WTC11 (cell line): Measurements from ENCODE around the gene OR11H6.

Experiments used
- E2F1 ChIP-seq: sonication (generic); formaldehyde crosslinking; IDR thresholded peaks from 2 replicates; pipeline ENCODE4 v1.8.0; 2022; ENCODE audit warnings: mild to moderate bottlenecking, missing genetic modification reagents
- ETV6 ChIP-seq: sonication (generic); formaldehyde crosslinking; IDR thresholded peaks from 2 replicates; pipeline ENCODE4 v1.8.1; 2022; ENCODE audit warnings: mild to moderate bottlenecking, missing genetic modification reagents
- FOXP4 ChIP-seq: sonication (generic); formaldehyde crosslinking; IDR thresholded peaks from 2 replicates; pipeline ENCODE4 v1.8.0; 2022; ENCODE audit warnings: mild to moderate bottlenecking, missing genetic modification reagents
- NR1H2 ChIP-seq: sonication (generic); formaldehyde crosslinking; IDR thresholded peaks from 2 replicates; pipeline ENCODE4 v1.9.0; 2021; ENCODE audit warnings: mild to moderate bottlenecking, moderate library complexity, missing genetic modification reagents
- TF ChIP-seq, protein P1 (sequence below): fragments of 200-600 bp; IDR thresholded peaks from 2 replicates; pipeline ENCODE4 v1.8.0; 2022; ENCODE audit warnings: antibody characterized with exemption
- TF ChIP-seq, protein P2 (sequence below): sonication (generic); formaldehyde crosslinking; IDR thresholded peaks from 2 replicates; pipeline ENCODE4 v1.8.1; 2023; ENCODE audit warnings: mild to moderate bottlenecking, missing genetic modification reagents, moderate library complexity

- TF ChIP-seq, protein P1, sequence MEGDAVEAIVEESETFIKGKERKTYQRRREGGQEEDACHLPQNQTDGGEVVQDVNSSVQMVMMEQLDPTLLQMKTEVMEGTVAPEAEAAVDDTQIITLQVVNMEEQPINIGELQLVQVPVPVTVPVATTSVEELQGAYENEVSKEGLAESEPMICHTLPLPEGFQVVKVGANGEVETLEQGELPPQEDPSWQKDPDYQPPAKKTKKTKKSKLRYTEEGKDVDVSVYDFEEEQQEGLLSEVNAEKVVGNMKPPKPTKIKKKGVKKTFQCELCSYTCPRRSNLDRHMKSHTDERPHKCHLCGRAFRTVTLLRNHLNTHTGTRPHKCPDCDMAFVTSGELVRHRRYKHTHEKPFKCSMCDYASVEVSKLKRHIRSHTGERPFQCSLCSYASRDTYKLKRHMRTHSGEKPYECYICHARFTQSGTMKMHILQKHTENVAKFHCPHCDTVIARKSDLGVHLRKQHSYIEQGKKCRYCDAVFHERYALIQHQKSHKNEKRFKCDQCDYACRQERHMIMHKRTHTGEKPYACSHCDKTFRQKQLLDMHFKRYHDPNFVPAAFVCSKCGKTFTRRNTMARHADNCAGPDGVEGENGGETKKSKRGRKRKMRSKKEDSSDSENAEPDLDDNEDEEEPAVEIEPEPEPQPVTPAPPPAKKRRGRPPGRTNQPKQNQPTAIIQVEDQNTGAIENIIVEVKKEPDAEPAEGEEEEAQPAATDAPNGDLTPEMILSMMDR, result no peak
- TF ChIP-seq E2F1 (no peak), NR1H2 (CRISPR knock-in tag) (no peak), FOXP4 (CRISPR knock-in tag) (no peak), ETV6 (no peak)
- TF ChIP-seq, protein P2, sequence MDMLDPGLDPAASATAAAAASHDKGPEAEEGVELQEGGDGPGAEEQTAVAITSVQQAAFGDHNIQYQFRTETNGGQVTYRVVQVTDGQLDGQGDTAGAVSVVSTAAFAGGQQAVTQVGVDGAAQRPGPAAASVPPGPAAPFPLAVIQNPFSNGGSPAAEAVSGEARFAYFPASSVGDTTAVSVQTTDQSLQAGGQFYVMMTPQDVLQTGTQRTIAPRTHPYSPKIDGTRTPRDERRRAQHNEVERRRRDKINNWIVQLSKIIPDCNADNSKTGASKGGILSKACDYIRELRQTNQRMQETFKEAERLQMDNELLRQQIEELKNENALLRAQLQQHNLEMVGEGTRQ (CRISPR knock-in tag), result no peak
Measured at GRCh38 chr14:20176330-20176729, 47.2 kb upstream of the OR11H6 start.
